ENCODE measurements around the gene PACSIN2.
"Not testable (repeated sequence)": the region's sequence is repeated elsewhere in the genome, so short reads cannot be mapped to it uniquely, and the experiment has no call there.

PACSIN2 gene

DNA sequence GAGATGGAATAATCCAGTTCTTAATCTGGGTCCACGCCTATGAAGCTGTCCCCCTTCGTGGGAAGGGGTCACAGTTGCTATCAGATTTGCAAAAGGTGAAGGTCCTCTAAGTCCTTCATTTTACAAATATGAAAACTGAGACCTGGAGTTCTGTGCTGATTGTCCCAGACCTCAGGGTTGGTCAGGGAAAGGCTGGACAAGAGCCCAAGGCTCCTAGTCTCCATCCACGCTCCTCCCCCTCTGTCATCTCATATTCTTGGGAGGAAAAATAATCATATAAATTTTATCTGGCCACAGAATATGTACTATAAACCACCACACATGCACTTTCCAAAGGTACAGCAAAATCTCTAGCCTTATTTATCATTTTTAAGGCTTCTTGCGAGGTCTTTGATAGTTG is 5.5 kb downstream of the PACSIN2 start:
- no peak for DNase-seq

DNA sequence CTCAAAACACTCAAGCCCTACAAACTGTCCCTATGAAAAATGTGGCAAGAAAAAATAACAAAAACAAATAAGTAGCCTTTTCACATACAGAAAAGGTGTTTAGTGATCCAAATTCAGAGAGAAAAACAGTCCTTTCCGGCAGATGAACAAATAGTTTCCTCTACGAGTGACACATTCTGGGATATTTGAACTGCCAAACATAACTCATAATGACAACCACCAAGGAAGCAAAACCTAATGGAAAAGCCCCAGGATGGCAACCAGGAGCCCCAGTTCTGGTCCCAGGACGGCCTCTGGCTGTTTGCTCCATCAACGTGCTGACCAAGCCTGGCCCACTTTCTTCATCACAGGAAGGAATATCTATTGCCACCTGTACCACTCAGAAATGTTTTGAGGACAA is 6.0 kb downstream of the PACSIN2 start:
- no peak for DNase-seq

DNA sequence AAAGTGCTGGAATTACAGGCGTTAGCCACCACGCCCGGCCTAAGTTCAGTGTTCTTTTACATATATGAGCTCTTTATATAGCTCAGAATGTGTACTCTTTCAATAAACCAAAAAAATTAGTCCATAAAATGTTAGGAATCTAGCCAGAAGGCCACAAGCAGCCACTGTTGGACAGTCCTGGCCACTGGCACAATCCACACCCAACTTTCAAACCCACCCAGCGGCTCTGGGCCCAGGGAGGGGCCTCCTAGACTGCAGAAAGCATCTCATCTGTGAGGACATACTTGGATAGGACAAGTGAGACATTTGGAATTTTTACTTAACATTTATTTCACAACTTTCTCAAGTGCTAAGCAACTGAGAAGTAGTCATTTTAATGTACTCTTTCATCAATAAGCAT is 6.4 kb downstream of the PACSIN2 start:
- DNase-seq, result no peak

DNA sequence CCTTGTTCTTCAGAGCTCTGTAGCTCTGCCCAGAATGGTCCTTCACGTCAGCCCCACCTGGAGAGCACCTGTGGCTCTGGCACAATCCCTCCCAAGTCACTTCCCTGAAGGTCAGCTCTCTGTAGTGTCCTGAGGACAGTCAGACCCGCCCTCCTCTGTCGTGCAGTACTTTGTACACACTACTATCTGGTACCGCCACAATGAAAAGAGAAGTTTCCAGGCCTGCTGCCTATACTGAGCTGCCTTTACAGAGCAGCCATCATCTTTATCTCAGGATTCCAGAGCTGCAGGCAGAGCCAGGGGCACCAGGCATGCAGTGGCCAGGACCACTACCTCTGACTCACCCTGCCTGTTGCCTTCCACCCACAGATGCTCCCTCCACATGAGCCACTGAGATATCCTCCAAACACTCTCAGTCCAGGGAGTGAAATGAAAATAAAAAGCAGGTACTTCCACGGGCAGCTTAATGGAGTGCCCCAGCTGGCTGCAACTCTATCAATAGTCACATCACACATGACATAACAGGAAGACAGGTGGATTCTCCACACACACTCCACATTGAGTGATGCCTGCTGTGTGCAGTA is 7.3 kb downstream of the PACSIN2 start:
- no peak for DNase-seq

DNA sequence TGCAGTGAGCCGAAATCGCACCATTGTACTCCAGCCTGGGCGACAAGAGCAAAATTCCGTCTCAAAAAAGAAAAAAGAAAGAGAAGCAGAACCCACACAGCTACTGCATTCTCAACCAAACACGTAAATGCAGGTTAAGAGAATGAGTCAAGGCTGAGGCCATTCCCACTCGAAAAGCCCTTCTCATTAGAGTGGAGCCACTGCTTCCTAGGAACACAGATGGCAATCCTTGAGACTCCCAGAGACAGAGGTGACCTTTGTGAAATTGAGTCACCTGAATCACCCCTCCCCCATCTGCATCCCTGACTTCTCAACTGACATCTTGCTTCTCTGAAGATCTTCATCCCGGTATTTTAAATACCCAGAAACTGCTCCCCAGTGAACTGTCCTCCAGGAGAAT is 8.2 kb downstream of the PACSIN2 start:
- DNase-seq, result no peak

DNA sequence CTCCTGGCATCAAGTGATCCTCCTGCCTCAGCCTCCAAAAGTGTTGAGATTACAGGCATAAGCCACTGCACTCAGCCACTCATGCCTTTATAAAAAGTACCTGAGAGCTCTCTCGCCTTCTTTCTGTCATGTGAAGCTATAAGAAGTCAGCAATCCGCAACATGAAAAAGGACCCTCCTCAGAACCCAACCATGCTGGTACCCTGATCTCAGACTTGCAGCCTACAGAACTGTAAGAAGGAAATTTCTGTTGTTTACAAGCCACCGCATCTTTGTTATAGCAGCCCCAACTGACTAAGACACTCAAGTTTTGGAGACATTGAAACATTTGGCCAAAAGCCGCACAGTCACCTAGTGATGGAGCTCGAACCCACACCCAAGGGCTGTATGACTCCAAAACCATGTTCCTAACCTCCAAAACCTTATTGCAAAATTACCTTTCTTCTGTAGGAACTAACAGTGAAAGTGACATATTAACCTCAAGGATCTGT is 8.9 kb downstream of the PACSIN2 start:
- no peak for DNase-seq

DNA sequence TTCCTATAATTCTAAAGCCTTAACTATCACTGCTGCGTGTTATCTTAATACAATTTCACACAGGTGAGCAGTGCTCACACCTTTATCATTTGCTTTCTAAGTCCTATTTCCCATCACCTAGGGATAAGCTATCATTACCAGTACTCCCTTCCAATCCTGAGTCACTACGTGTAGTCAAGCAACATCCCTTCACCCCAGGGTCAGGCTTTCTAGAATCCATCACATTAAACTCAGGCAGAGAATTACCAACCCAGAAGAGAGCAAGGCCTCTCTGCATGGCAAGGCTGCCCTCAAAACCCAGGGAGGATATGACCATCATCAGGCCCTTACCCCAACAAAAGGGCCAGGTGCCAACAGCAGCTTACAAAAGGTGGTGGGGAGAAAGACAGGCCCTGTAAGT is 9.8 kb downstream of the PACSIN2 start:
- DNase-seq, result no peak

DNA sequence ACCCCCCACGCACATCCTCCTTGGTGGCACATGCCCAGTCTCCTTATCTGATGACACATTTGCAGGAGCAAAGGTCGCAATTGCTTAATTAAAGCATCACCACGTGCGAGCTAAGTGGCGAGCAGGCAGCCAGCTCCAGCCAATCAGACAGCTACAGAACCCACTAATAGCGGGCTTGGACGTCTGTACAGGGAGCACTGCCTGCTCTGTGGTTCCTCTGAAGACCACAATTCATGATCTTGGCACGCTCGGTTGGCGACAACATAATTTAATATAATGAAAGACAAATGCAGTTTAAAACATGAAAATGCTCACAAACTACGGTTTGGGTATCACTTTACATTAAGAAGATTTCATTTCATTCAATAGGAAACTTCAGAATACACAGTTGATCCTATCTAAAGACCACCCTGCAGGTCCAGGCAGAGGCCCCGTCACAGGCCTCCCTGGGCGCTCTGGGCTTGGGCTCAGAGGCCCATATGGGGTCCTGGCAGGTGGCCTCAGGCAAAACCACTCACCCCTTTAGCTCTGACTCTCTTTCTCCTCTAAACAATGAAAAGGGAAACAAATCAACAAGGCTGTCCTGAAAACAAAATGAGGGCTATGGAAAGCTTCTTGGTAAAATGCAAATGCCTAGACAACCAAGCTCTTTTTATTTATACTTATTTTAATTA is 10.4 kb downstream of the PACSIN2 start:
- DNase-seq, result no peak

DNA sequence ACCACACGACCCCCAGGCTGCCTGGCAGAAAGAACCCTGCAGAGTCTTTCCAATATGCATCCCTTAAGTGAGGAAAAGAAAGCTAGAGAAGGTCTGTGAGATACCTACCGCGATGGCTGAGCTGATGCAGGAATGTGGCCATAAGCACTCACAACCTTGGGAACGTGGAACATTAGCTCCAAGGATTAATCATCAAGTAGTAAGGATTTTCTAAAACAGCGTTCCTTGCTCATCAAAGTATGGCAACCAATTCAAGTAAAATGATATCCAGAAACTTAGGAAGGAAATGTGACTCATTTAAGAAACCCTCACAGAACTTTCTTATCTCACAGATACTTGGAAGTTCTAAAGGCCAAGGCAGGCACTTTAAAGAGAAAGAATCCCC is 12.8 kb downstream of the PACSIN2 start:
- DNase-seq, result no peak

DNA sequence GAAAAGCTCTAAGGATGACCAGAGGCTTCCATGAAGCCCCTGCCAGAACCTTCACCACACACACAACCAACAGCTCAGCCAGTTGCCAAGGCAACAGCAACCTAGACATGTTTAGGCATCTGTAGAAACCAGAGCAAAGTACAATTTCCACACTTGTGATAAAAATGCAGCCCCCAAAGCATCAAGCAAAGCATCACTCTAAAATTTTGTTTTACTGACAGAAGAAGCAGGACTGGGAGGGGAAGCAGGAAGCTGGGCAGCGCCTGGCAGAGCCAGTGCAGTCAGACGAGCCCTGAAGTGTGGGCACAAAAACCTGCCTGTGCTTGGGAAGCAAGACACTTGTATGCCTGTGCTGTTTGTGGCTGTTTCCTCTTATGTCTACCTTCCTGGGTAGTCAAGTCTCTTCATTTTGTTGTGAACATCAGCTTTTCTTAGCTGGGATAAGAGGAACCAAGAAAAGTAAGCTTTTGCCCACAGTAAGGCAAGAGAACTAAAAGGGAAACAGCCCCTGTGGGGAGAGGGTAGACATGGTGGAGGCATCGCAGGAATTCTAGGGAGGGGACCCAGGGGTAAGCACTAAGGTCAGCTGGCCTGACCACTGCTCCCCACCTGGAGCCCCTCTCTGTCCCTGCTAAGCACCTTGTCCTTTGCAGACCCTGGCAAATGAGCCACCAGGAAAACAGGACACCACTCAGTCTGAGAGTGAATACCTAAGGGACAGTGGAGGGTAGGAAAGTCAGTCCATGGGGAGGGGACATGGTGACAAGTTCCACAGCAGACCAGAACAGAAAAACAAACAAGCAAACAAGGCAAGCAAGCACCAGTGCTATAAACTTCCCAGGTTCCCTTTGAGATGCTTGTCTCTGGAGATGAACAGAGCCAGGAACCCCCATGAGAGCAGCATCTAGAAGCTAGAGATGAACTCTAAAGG is 13.4 kb downstream of the PACSIN2 start:
- DNase-seq, result no peak

DNA sequence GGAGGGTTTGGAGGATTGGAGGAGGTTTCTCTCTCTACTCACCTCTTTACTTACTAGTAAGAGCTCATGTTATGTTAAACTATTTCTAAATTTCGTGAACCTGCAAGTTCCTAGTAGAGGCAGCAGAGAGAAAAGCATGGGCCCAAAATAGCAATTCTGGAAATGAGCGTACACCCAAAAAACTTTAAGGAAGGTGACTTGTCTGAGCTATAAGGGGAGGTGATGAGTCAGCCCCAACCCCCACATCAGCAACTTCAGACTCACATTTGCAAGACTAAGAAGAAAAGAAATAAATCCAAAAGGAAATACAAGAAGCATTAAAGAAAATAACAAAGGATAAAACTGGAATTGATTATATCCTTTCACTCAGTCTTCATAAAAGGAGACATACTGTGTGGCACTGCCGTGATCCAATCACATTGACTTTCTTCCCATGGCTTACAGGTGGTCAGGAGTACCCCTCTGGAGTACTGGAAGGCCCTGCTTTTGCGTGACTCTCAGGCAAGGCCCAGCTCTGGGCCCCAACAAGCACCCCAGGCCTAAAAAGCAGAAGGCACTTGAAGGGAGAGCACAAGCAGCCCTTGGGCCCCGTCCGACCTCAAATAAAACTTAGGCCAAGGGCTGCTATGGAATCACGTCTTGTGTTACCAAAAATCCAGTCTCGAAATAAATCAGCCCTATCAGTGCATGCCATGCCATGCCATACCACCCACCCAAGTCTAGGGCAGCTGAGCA is 14.3 kb downstream of the PACSIN2 start:
- DNase-seq, result no peak

DNA sequence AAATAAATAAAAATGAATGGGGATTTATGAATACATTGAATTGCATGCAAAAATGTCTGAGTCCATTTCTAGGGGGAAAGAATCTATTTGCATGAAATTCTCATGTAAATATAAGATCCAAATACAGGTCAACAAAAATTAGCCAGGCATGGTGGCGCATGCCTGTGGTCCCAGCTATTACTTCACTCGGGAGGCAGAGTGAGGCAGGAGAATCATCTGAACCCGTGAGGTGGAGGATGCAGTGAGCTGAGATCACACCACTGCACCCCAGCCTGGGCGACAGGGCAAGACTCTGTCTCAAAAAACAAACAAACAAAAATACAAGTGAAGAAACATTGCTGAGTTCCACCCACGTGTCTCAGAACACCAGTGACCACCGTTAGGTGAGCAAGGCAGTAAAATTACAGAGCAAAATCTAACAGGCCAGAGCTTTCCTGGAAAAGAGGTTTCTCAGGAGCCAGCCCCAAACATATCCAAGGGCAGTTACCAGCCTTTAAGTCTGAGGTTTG is 17.3 kb downstream of the PACSIN2 start:
- no peak for DNase-seq

DNA sequence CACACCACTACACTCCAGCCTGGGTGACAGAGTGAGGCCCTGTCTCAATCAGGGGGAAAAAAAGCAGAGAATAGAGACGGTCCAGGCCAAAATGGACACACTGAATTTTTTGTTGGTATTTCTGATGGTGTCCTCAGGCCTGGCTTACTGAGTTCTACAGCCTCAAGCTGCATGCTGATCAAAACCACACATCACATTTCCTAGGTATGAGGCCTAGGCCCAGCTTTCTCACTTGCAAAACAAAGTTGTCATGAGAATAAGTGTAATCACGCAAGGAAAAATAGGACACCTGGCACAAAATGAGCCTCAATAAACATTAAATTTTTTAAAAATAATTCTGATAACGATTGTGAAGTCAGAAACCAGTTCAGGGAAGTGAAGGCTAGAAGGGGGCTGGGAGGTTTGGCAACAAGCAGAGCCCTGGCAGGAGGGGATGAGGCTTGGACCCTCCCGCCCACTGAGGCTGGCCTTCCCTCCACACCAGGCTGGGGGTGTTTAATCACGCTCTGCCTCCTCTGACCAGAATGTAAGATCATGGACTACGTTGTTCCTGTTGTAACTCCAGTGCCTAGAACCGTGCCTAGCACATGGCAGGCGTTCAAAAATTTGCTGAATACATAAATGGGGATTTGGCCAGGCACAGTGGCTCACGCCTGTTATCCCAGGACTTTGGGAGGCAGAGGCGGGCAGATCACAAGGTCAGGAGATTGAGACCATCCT is 18.1 kb downstream of the PACSIN2 start:
- no peak for DNase-seq

DNA sequence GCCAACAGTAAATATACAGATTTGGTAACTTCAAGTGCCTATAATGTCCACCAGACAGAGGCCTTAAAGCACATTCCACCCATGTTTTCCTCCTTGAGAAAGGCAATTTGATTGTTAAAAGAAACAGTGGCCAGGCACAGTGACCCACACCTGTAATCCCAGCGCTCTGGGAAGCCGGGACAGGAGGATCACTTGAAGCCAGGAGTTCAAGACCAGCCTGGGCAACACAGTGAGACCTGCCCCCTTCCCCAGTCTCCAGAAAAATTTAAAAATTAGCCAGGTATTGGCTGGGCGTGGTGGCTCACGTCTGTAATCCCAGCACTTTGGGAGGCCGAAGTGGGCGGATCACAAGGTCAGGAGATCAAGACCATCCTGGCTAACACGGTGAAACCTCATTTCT is 19.3 kb downstream of the PACSIN2 start:
- DNase-seq, result not testable (repeated sequence)

DNA sequence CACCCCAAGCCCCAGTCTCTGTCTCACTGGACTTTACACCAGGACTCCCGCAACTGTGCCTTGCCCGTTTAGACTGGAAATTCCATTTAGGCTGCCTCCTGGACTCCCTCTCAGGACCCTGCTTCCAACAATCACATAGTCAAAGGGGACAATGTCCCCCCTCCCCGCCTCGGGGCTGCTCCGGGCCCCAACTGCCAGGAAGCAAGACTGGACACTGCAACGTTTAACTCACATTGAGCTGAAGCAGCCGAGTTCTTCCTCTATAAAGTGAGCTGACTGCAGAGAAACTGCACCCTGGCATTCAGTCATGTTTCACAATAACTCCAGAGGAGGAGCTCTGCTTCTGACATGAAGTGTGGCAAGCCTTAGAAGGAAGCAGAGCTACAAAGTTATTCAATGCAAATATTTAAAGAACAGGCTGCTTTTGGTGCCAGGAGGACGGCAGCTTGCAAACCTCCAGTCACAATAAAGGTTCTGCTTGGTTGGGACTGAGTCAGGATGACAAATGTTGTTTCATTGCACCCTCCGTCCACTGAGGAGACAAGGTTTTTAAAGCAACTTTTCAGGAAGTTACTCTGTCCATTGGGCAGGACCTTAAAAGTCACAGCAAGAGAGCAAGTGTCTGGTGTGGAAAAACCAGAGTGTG is 19.9 kb downstream of the PACSIN2 start:
- no peak for DNase-seq

DNA sequence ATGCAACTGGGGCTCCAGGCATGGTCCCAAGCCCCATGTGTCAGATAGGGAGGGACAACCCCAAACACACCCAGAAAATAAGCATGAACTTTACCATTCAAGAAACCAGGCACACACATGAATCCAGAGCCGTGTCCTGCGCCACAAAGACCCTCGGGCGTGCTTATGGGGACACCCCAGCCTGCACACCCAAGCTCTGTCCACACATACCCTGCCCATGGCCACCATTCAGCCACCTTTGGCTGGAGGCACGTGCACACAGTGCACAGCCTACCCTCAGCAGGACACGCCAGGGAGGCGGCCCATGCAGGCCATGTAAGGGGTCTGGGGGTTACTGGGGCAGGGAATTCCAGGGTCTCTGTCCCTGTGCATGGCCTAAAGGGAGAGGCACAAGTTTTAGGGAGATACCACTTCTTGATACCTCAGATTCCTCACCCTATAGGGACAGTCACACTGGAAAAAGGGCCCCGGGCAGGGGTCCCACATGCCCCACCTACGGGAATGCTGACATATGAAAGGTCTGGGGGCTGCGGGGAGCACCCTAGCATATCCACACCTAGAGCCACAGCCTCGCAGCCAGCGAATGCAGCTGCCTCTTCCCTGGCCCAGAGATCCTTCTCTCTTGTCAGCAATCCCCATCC is 20.6 kb downstream of the PACSIN2 start:
- DNase-seq, result no peak

DNA sequence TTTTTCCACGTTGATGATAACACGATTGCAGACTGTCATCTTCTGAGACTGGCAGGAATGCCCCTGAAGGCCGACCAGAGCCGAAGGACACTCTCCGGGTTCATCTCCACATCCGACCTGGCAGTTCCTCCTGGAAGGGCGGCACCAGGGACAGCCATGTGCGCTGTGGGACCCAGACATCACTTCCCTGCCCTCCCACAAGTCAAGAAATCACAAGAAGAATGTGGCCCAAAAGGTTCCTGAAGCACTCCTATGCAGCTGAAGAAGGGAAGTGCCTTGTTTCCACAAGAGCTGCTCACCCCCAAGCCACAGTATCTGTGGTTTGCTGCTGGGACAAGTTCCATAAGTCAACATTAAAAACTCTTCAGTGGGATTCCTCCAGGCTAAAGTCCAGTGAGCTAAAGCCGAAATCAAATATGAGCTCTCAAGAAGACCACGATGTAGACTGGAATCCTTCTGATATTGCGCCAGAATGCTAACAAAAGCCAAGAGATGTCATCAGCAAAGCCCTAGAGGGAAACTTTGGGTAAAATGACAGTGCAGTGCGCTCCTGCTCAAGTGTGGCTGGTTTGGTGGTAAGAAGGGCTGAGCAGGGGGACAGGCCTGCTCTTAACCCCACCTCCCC is 21.2 kb downstream of the PACSIN2 start:
- DNase-seq, result no peak

DNA sequence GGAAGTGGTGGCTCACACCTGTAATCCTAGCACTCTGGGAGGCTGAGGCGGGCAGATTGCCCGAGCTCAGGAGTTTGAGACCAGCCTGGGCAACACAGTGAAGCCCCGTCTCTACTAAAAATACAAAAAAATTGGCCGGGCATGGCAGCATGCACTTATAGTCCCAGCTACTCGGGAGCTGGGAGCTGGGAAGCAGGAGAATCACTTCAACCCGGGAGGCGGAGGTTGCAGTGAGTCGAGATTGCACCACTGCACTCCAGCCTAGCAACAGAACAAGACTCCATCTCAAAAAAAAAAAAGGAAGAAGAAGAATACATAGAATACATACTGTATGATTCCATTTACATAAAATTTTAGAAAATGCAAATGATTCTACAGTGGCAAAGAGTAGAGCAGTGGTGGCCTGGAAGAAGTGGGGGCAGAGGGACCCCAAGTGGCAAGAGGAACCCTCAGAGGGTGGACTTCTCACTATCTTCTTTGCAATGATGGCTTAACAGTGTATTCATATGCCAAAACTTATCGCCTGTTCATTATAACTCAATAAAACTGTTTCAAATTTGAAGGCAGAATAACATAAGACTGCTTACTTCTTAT is 22.0 kb downstream of the PACSIN2 start:
- no peak for DNase-seq

DNA sequence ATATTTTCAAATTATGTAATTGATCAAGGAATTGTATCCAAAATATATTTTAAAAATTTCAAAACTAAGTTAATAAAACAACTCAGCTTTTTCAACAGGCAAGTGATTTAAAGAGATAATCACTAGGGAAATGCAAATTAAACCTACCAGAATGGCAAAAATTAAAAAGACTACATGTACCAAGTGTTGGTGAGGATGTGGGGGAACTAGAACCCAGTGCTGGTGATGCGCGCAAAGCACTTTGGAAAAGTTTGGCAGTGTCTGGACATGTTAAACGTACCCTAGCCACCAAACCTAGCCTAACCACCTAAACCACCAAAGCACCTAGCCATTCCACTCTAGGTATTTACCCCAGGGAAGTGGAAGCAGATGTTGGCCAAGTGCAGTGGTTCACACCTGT is 22.9 kb downstream of the PACSIN2 start:
- DNase-seq, result no peak

DNA sequence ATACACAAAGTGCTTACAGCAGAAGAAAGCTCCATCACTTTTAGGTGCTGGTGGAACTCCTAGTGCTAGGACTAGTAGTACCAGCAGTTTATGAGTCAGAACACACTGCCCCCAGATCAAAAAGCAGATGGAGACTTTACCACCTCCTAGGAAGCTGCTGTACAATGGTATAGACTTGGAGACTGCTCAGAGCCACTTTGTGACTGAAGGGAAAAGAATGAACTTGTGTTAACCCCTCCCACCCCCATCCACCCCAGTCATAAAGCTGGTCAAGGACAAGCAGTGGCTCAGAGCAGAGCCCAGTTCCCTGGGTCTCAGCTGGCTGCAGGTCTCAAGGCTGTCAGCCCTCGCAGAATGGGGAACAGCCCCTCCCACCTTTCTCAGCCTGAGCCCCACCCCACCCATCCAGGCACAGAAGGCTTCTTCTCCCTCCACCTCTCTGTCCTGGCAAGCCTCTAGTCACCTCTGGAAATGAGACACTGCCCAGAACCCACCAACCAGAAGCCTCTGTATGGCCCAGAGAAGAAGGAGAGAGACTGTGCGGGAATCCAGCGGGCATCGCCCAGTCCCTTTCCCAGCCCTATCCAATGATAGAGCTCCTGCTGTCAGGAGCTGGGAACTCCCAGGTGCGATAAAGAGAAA is 23.8 kb downstream of the PACSIN2 start:
- no peak for DNase-seq

Measured in NCI-H2029 treated with DMSO at 0.1 percent for 48 hours (cell line).